OCI-LY7 (cell line): ENCODE results near the gene MEAF6. TPM values are rescaled to one million over a fixed set of nuclear protein-coding genes. Genes with fewer than 3 reads are reported as not detected.

ENCODE experiments used
- BruUV-seq: library from RNA; stranded (reverse); fragments of 400-500 nt; replicated peaks from 2 replicates; lab custom pipeline; 2021; lab: Mats Ljungman, UMichigan
- CTCF ChIA-PET: fragments of 300-600 bp; sonication (Branson Sonifier 250); formaldehyde crosslinking; loops from one replicate; lab custom pipeline; 2022; ENCODE audit warnings: antibody characterized with exemption; ENCODE audit not compliant: unreplicated experiment; lab: Charles Lee
- POLR2A ChIA-PET: fragments of 300-600 bp; sonication (Branson Sonifier 250); formaldehyde crosslinking; loops from one replicate; lab custom pipeline; 2022; ENCODE audit warnings: antibody characterized with exemption; lab: Charles Lee
- DNase-seq: peaks from one replicate; pipeline ENCODE4 v3.0.0-alpha.2; 2015; ENCODE audit warnings: low spot score
- H2AFZ ChIP-seq: fragments of 200-600 bp; sonication (generic), shearing (Covaris generic); 2 replicates; pipeline ENCODE4 v1.6.1; 2014; ENCODE audit warnings: mild to moderate bottlenecking, antibody characterized with exemption, low read length, moderate library complexity
- H3K27ac ChIP-seq: fragments of 200-600 bp; sonication (generic); 2 replicates; pipeline ENCODE4 v1.5.1; 2014; ENCODE audit warnings: mixed run types, low read depth, mild to moderate bottlenecking, moderate library complexity, low read length, inconsistent platforms; ENCODE audit not compliant: poor library complexity, severe bottlenecking
- H3K36me3 ChIP-seq: fragments of 200-600 bp; sonication (generic); 2 replicates; pipeline ENCODE4 v1.6.1; 2014; ENCODE audit warnings: mild to moderate bottlenecking, antibody characterized with exemption, low read length, moderate library complexity, mixed read lengths; ENCODE audit not compliant: insufficient read depth
- H3K4me1 ChIP-seq: fragments of 200-600 bp; sonication (generic); 2 replicates; pipeline ENCODE4 v1.5.1; 2014; ENCODE audit warnings: mild to moderate bottlenecking, low read length; ENCODE audit not compliant: insufficient read depth, poor library complexity, severe bottlenecking
- H3K4me2 ChIP-seq: fragments of 200-600 bp; sonication (generic); 2 replicates; pipeline ENCODE4 v1.6.1; 2014; ENCODE audit warnings: mild to moderate bottlenecking, low read length
- H3K4me3 ChIP-seq: fragments of 200-600 bp; sonication (generic); 2 replicates; pipeline ENCODE4 v1.5.1; 2014; ENCODE audit warnings: mild to moderate bottlenecking, low read depth, low read length; ENCODE audit not compliant: poor library complexity, severe bottlenecking
- H3K79me2 ChIP-seq: fragments of 200-600 bp; sonication (generic); 2 replicates; pipeline ENCODE4 v1.6.1; 2016; ENCODE audit warnings: low read depth, mild to moderate bottlenecking, low read length, moderate library complexity, mixed read lengths; ENCODE audit not compliant: insufficient read depth
- H3K9me2 ChIP-seq: fragments of 200-600 bp; sonication (generic); 2 replicates; pipeline ENCODE4 v1.6.1; 2016; ENCODE audit warnings: mild to moderate bottlenecking, low read length, mixed read lengths; ENCODE audit not compliant: insufficient read depth
- H3K9me3 ChIP-seq: fragments of 200-600 bp; sonication (generic); 2 replicates; pipeline ENCODE4 v1.6.1; 2014; ENCODE audit warnings: mild to moderate bottlenecking, mixed run types, low read length, mixed read lengths
- H4K20me1 ChIP-seq: fragments of 200-600 bp; sonication (generic); 2 replicates; pipeline ENCODE4 v1.6.1; 2014; ENCODE audit warnings: mild to moderate bottlenecking, antibody characterized with exemption, low read length, moderate library complexity, mixed read lengths; ENCODE audit not compliant: insufficient read depth
- CTCF ChIP-seq: fragments of 200-600 bp; sonication (generic); conservative IDR thresholded peaks from 2 replicates; pipeline ENCODE4 v1.5.1; 2014; ENCODE audit warnings: mild to moderate bottlenecking, antibody characterized with exemption, low read length, moderate library complexity, mixed read lengths
- EZH2phosphoT487 ChIP-seq: fragments of 200-600 bp; sonication (generic); IDR thresholded peaks from 2 replicates; pipeline ENCODE4 v1.6.1; 2018; ENCODE audit warnings: low read depth, borderline replicate concordance, mild to moderate bottlenecking, mixed run types, antibody characterized with exemption, low read length, moderate library complexity, mixed read lengths
- intact Hi-C: fragments of 100-400 bp; cut with micrococcal nuclease; formaldehyde crosslinking; loops from one replicate; pipeline ENCODE4 v1.10.0; 2022; ENCODE audit not compliant: unreplicated experiment
- total RNA-seq, 2 experiments: library from RNA; depleted of rRNA in 1 of 2; stranded (reverse); fragments of >200 nt in 1 of 2; shearing (Covaris generic) in 1 of 2; gene quantifications; 2 replicates each; pipeline ENCODE4 v1.2.3, GENCODE V29; 2014 to 2022

Gene MEAF6
- total RNA-seq, 2 experiments from 2014 or later: 69.8 to 74.3 TPM

- no TSS peak for BruUV-seq
- ChIA-PET POLR2A (interaction anchor here (2.1 kb wide), 1 partner anchor 38 kb away, joined by 8 read pairs; the partner anchor contains the start of gene MEAF6), CTCF (interaction anchor here (0.6 kb wide), 1 partner anchor 200 kb away, joined by 3 read pairs; no protein-coding TSS in a partner anchor)
- Histone ChIP-seq H3K36me3 (peaks cover 57% of the 10 kb centered on the region), H3K9me3 (no peaks in the 10 kb centered on the region), H3K4me3 (peak overlapping the region; percentile 78), H4K20me1 (peaks cover 9% of the 10 kb centered on the region; the same call in 1 of the 2 replicates), H3K79me2 (peaks cover 54% of the 10 kb centered on the region), H3K4me2 (peak overlapping the region; percentile 97), H3K4me1 (peaks cover 58% of the 10 kb centered on the region), H2AFZ (no peak overlapping the region), H3K9me2 (no peaks in the 10 kb centered on the region), H3K27ac (peak overlapping the region; percentile 78)
- intact Hi-C loops: no loop called here
- DNase-seq: no peak
- no peak for TF ChIP-seq CTCF
- no peak for TF ChIP-seq EZH2phosphoT487
Observed at GRCh38 chr1:37476460-37477197, 37.9 kb downstream of the MEAF6 start.

DNA sequence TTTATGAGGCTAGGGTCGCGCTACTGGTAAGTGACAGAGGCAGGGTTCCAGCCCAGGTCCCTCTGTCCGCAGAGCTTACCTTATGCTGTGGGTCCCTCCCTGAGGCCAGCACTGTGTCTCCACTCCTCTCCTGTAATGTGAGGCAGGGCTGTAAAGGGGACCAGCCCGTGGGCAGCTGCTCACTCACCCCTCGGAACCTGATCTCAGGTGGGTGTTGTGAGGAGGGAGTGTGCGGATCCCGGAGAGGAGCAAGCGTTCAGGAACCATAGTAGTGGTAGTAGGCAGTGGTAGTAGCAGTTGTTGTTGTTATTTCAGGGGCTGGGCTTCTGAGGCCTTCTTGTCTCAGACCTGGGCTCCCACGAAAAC, 38.5 kb downstream of the MEAF6 start:
- H3K27ac ChIP-seq: peak overlapping the region; percentile 78
- POLR2A ChIA-PET: interaction anchor here (0.8 to 2.1 kb wide), 2 partner anchors 39 to 119 kb away, joined by 4 to 8 read pairs; partner anchors contain the start of gene MEAF6
- no peak for DNase-seq
- peaks cover 54% of the 10 kb centered on the region for H3K79me2 ChIP-seq
- peak overlapping the region; percentile 78 for H3K4me3 ChIP-seq
- no peaks in the 10 kb centered on the region for H3K9me3 ChIP-seq
- H3K9me2 ChIP-seq: no peaks in the 10 kb centered on the region
- no peak overlapping the region for H2AFZ ChIP-seq
- peaks cover 58% of the 10 kb centered on the region for H3K4me1 ChIP-seq
- peak overlapping the region; percentile 97 for H3K4me2 ChIP-seq
- intact Hi-C loops: no loop called here
- BruUV-seq: no TSS peak
- no peak for TF ChIP-seq EZH2phosphoT487
- TF ChIP-seq CTCF: no peak
- H3K36me3 ChIP-seq: peaks cover 51% of the 10 kb centered on the region
- CTCF ChIA-PET: interaction anchor here (1.7 kb wide), 1 partner anchor 11 kb away, joined by 7 read pairs; no protein-coding TSS in a partner anchor
- peaks cover 9% of the 10 kb centered on the region; the same call in 1 of the 2 replicates for H4K20me1 ChIP-seq
